Liver (tissue), 9 donors: ENCODE data around the gene HBA1. TPM values are rescaled to one million over a fixed set of nuclear protein-coding genes. Genes with fewer than 3 reads are reported as not detected.

ENCODE experiments used
- DNase-seq: peaks from one replicate; pipeline ENCODE4 v3.0.0-alpha.2; 2017; ENCODE audit warnings: low spot score
- H3K27ac ChIP-seq, 2 donors: one replicate each; pipeline ENCODE4 v1.7.0; 2013; ENCODE audit warnings: inconsistent platforms in 2 of 2, low read length in 2 of 2, control low read depth in 1 of 2, low read depth in 1 of 2, mild to moderate bottlenecking in 1 of 2
- H3K27me3 ChIP-seq, 4 donors: one replicate each; pipeline versions ENCODE4 v1.6.1 to v1.7.0; 2013; ENCODE audit warnings: low read length in 3 of 4, inconsistent platforms in 1 of 4, mild to moderate bottlenecking in 1 of 4, moderate library complexity in 1 of 4; ENCODE audit not compliant: control insufficient read depth in 4 of 4, insufficient read depth in 4 of 4
- H3K36me3 ChIP-seq, 4 donors: one replicate each; pipeline versions ENCODE4 v1.6.1 to v1.7.0; 2013; ENCODE audit warnings: low read length in 3 of 4, mild to moderate bottlenecking in 3 of 4, low read depth in 1 of 4, moderate library complexity in 1 of 4; ENCODE audit not compliant: control insufficient read depth in 4 of 4, insufficient read depth in 3 of 4
- H3K4me1 ChIP-seq, 4 donors: one replicate each; pipeline versions ENCODE4 v1.6.1 to v1.7.0; 2013; ENCODE audit warnings: low read length in 3 of 4, mild to moderate bottlenecking in 3 of 4, moderate library complexity in 1 of 4; ENCODE audit not compliant: control insufficient read depth in 4 of 4, insufficient read depth in 4 of 4
- H3K4me3 ChIP-seq, 3 donors: one replicate each; pipeline versions ENCODE4 v1.6.1 to v1.7.0; 2013; ENCODE audit warnings: low read length in 3 of 3, control low read depth in 1 of 3, low read depth in 1 of 3, mild to moderate bottlenecking in 1 of 3
- H3K9ac ChIP-seq, 2 donors: one replicate each; pipeline ENCODE4 v1.7.0; 2013; ENCODE audit warnings: low read length in 2 of 2, mild to moderate bottlenecking in 2 of 2, moderate library complexity in 2 of 2, control low read depth in 1 of 2, low read depth in 1 of 2
- H3K9me3 ChIP-seq, 4 donors: one replicate each; pipeline versions ENCODE4 v1.6.1 to v1.7.0; 2013; ENCODE audit warnings: low read length in 3 of 4; ENCODE audit not compliant: control insufficient read depth in 4 of 4
- ATF3 ChIP-seq: IDR thresholded peaks from 2 replicates; pipeline ENCODE4 v1.6.1; 2016; ENCODE audit warnings: antibody characterized with exemption
- CTCF ChIP-seq: fragments of 150-350 bp; IDR thresholded peaks from 2 replicates; pipeline ENCODE4 v1.5.1; 2017; ENCODE audit warnings: improper control_type of control experiment, low read depth, low read length; ENCODE audit not compliant: missing input control
- EGR1 ChIP-seq, 2 donors: IDR thresholded peaks; 2 replicates each; pipeline ENCODE4 v1.6.1; 2016 to 2018; ENCODE audit warnings: antibody characterized with exemption in 2 of 2, low read depth in 2 of 2
- FOXA1 ChIP-seq: IDR thresholded peaks from 2 replicates; pipeline ENCODE4 v1.6.1; 2016; ENCODE audit warnings: antibody characterized with exemption
- FOXA2 ChIP-seq: IDR thresholded peaks from 2 replicates; pipeline ENCODE4 v1.6.1; 2016; ENCODE audit warnings: antibody characterized with exemption
- GABPA ChIP-seq, 2 donors: IDR thresholded peaks in 1 of 2; conservative IDR thresholded peaks in 1 of 2; 2 replicates each; pipeline ENCODE4 v1.6.1; 2016; ENCODE audit warnings: antibody characterized with exemption in 2 of 2, mild to moderate bottlenecking in 1 of 2, moderate library complexity in 1 of 2
- HNF4A ChIP-seq, 2 donors: conservative IDR thresholded peaks; 2 replicates each; pipeline ENCODE4 v1.6.1; 2016; ENCODE audit warnings: antibody characterized with exemption in 2 of 2, mild to moderate bottlenecking in 2 of 2
- HNF4G ChIP-seq: IDR thresholded peaks from 2 replicates; pipeline ENCODE4 v1.6.1; 2016; ENCODE audit warnings: antibody characterized with exemption
- JUND ChIP-seq, 2 donors: IDR thresholded peaks; 2 replicates each; pipeline ENCODE4 v1.6.1; 2016; ENCODE audit warnings: antibody characterized with exemption in 2 of 2
- MAX ChIP-seq: IDR thresholded peaks from 2 replicates; pipeline ENCODE4 v1.6.1; 2016; ENCODE audit warnings: antibody characterized with exemption
- NR2F2 ChIP-seq: IDR thresholded peaks from 2 replicates; pipeline ENCODE4 v1.6.1; 2016; ENCODE audit warnings: antibody characterized with exemption
- RAD21 ChIP-seq, 2 donors: IDR thresholded peaks; 2 replicates each; pipeline ENCODE4 v1.6.1; 2016; ENCODE audit warnings: antibody characterized with exemption in 2 of 2, mild to moderate bottlenecking in 2 of 2
- RXRA ChIP-seq, 2 donors: IDR thresholded peaks; 2 replicates each; pipeline ENCODE4 v1.6.1; 2017 to 2018; ENCODE audit warnings: antibody characterized with exemption in 2 of 2, mild to moderate bottlenecking in 1 of 2
- SP1 ChIP-seq: IDR thresholded peaks from 2 replicates; pipeline ENCODE4 v1.6.1; 2018; ENCODE audit warnings: antibody characterized with exemption, mild to moderate bottlenecking
- TAF1 ChIP-seq: conservative IDR thresholded peaks from 2 replicates; pipeline ENCODE4 v1.6.1; 2016; ENCODE audit warnings: antibody characterized with exemption, mild to moderate bottlenecking
- YY1 ChIP-seq: IDR thresholded peaks from 2 replicates; pipeline ENCODE4 v1.6.1; 2016; ENCODE audit warnings: antibody characterized with exemption, mild to moderate bottlenecking
- ZBTB33 ChIP-seq: IDR thresholded peaks from 2 replicates; pipeline ENCODE4 v1.6.1; 2016; ENCODE audit warnings: antibody characterized with exemption
- WGBS: extraction: QIAGEN DNeasy Blood & Tissue Kit; methylation state at CpG from one replicate; pipeline ENCODE4 v1.1.7; 2013; 5-methylcytosine and 5-hydroxymethylcytosine counted together
- polyA plus RNA-seq, 2 donors: library from polyadenylated mRNA; stranded (reverse) in 1 of 2; unstranded in 1 of 2; fragments of 200-250 nt in 1 of 2; fragments of >200 nt in 1 of 2; fragmentation: Nextera tagmentation in 1 of 2; extraction: Ambion mirVana in 1 of 2; gene quantifications; one replicate each; pipeline versions ENCODE4 v1.2.1 to v1.2.3, GENCODE V29; 2013 to 2015
- total RNA-seq, 2 donors: library from RNA; depleted of rRNA; stranded (reverse); fragments of >200 nt; gene quantifications; one replicate each; pipeline ENCODE4 v1.2.3, GENCODE V29; 2014
- donor health status: healthy.
- donor health status: healthy.
- donor health status: healthy.
- donor health status: healthy.
- donor health status: healthy.

HBA1 gene
- total and polyA plus RNA-seq, 4 donors: 3.5 to 19,034 (median 30.1) TPM

GRCh38 chr16:149024-149660, 27.3 kb upstream of the HBA1 start:
- no peak for DNase-seq

GRCh38 chr16:152141-153128, 24.0 kb upstream of the HBA1 start, which contains the start of gene HBZ:
Gene HBZ, plus strand, starts transcription at chr16:152644. Its CDS starts 266 bp downstream, at chr16:152910.
- H3K27ac ChIP-seq: no peak within 1 kb of the TSS
- H3K4me1 ChIP-seq: peaks cover 0 to 9% (median 5%) of the 10 kb centered on the region in 4 donors
- H3K27me3 ChIP-seq: peaks cover 0 to 2% (median 0%) of the 10 kb centered on the region in 4 donors
- no peak within 1 kb of the TSS for H3K9ac ChIP-seq
- H3K36me3 ChIP-seq: no peaks in the 10 kb centered on the region
- WGBS: 84% methylated on average over 17 of the region's 17 CpGs
- no peaks in the 10 kb centered on the region for H3K9me3 ChIP-seq
- no peak within 1 kb of the TSS for H3K4me3 ChIP-seq
- DNase-seq: no peak
- TF ChIP-seq HNF4A (conservative IDR thresholded peaks at IDR 0.05) (no peak), MAX (no peak), JUND (IDR thresholded peaks at IDR 0.05) (no peak), NR2F2 (no peak), FOXA1 (no peak), RXRA (IDR thresholded peaks at IDR 0.05) (no peak), ATF3 (no peak), SP1 (no peak), TAF1 (no peak), FOXA2 (no peak), GABPA (IDR thresholded peaks at IDR 0.05 in 1 of 2, conservative IDR thresholded peaks at IDR 0.05 in 1 of 2) (no peak), ZBTB33 (no peak), EGR1 (IDR thresholded peaks at IDR 0.05; ENCODE audit: low read depth in 2 of 2) (no peak), RAD21 (IDR thresholded peaks at IDR 0.05) (no peak), HNF4G (no peak), YY1 (no peak)

More at GRCh38 chr16:149024-149660, 27.3 kb upstream of the HBA1 start:
- WGBS: 44% methylated on average over 9 of the region's 9 CpGs
- no peak overlapping the region for H3K9ac ChIP-seq
- no peaks in the 10 kb centered on the region for H3K27me3 ChIP-seq
- no peak overlapping the region for H3K4me3 ChIP-seq
- H3K36me3 ChIP-seq: no peaks in the 10 kb centered on the region
- no peaks in the 10 kb centered on the region for H3K9me3 ChIP-seq
- peaks cover 0 to under 1% (median under 1%) of the 10 kb centered on the region in 4 donors for H3K4me1 ChIP-seq
- TF ChIP-seq YY1: no peak
- TF ChIP-seq NR2F2: no peak
- TF ChIP-seq JUND (IDR thresholded peaks at IDR 0.05): no peak
- TF ChIP-seq MAX: no peak
- TF ChIP-seq EGR1 (IDR thresholded peaks at IDR 0.05; ENCODE audit: low read depth in 2 of 2): no peak
- no peak for TF ChIP-seq CTCF
- no peak for TF ChIP-seq ATF3
- no peak for TF ChIP-seq RXRA (IDR thresholded peaks at IDR 0.05)
- no peak for TF ChIP-seq TAF1
- no peak for TF ChIP-seq FOXA2
- TF ChIP-seq GABPA (IDR thresholded peaks at IDR 0.05 in 1 of 2, conservative IDR thresholded peaks at IDR 0.05 in 1 of 2): no peak
- H3K27ac ChIP-seq: no peak overlapping the region
